Spinal cord (tissue), 10 donors: ENCODE measurements around the gene CMSS1. TPM values are rescaled to one million over a fixed set of nuclear protein-coding genes. Genes with fewer than 3 reads are reported as not detected.
A peak's percentile ranks its signal among the peaks of the same experiment; 100 is the strongest.

ENCODE experiments used
- DNase-seq, 6 donors: peaks; one replicate each; pipeline versions ENCODE4 v3.0.0 to v3.0.0-alpha.2; 2013 to 2015; ENCODE audit warnings: low spot score in 6 of 6, low read depth in 4 of 6
- H3K27ac ChIP-seq: one replicate; pipeline ENCODE4 v1.5.1; 2013; ENCODE audit warnings: low read depth, low read length, control low read depth
- H3K27me3 ChIP-seq: one replicate; pipeline ENCODE4 v1.6.1; 2013; ENCODE audit warnings: low read length; ENCODE audit not compliant: control insufficient read depth, insufficient read depth
- H3K36me3 ChIP-seq: one replicate; pipeline ENCODE4 v1.6.1; 2013; ENCODE audit warnings: low read length; ENCODE audit not compliant: control insufficient read depth, insufficient read depth
- H3K4me1 ChIP-seq: one replicate; pipeline ENCODE4 v1.6.1; 2013; ENCODE audit warnings: low read length; ENCODE audit not compliant: control insufficient read depth, insufficient read depth
- H3K4me3 ChIP-seq: one replicate; pipeline ENCODE4 v1.5.1; 2013; ENCODE audit warnings: low read depth, low read length, control low read depth
- H3K9me3 ChIP-seq: one replicate; pipeline ENCODE4 v1.6.1; 2013; ENCODE audit warnings: low read length; ENCODE audit not compliant: control insufficient read depth, insufficient read depth
- WGBS: methylation state at CpG from one replicate; pipeline ENCODE4 v1.1.5; 2013; ENCODE audit warnings: missing lambda C conversion rate; ENCODE audit not compliant: insufficient coverage; 5-methylcytosine and 5-hydroxymethylcytosine counted together
- polyA plus RNA-seq, 2 donors: library from polyadenylated mRNA; unstranded; fragments of 120-200 nt; gene quantifications; one replicate each; pipeline ENCODE4 v1.2.1, GENCODE V29; 2013; ENCODE audit not compliant: insufficient read length in 2 of 2
- total RNA-seq, 2 donors: library from RNA; depleted of rRNA in 1 of 2; stranded (reverse); fragments of 120-200 nt in 1 of 2; fragments of >200 nt in 1 of 2; gene quantifications; one replicate each; pipeline versions ENCODE4 v1.2.3 to v1.2.4, GENCODE V29; 2013 to 2014
- donor health status: healthy.

The CMSS1 gene
- total and polyA plus RNA-seq, 4 donors: 19.9 to 50.4 (median 36.3) TPM

- no peak overlapping the region for H3K4me3 ChIP-seq
- no CpG with 5 or more reads among the region's 1 CpG for WGBS
- H3K4me1 ChIP-seq: no peaks in the 10 kb centered on the region
- no peaks in the 10 kb centered on the region for H3K36me3 ChIP-seq
- H3K9me3 ChIP-seq: no peaks in the 10 kb centered on the region
- H3K27ac ChIP-seq: no peak overlapping the region
- no peaks in the 10 kb centered on the region for H3K27me3 ChIP-seq
- DNase-seq: no peak
Observed at GRCh38 chr3:99970198-99970597, 152.5 kb downstream of the CMSS1 start.

- no peaks in the 10 kb centered on the region for H3K36me3 ChIP-seq
- no peaks in the 10 kb centered on the region for H3K27me3 ChIP-seq
- no peak for DNase-seq
- no peak overlapping the region for H3K4me3 ChIP-seq
- H3K27ac ChIP-seq: no peak overlapping the region
- peaks cover 1% of the 10 kb centered on the region for H3K9me3 ChIP-seq
- 83% methylated on average over 1 of the region's 3 CpGs for WGBS
- H3K4me1 ChIP-seq: no peaks in the 10 kb centered on the region
Observed at GRCh38 chr3:99971761-99972160, 154.1 kb downstream of the CMSS1 start.

GRCh38 chr3:99972380-99973104, 154.9 kb downstream of the CMSS1 start:
- H3K36me3 ChIP-seq: no peaks in the 10 kb centered on the region
- peaks cover 1% of the 10 kb centered on the region for H3K9me3 ChIP-seq
- no CpG with 5 or more reads among the region's 8 CpGs for WGBS
- peak in 1 of 6 donors; percentile 49 for DNase-seq
- H3K4me3 ChIP-seq: no peak overlapping the region
- no peaks in the 10 kb centered on the region for H3K27me3 ChIP-seq
- no peaks in the 10 kb centered on the region for H3K4me1 ChIP-seq
- no peak overlapping the region for H3K27ac ChIP-seq

GRCh38 chr3:99974989-99975388, 157.3 kb downstream of the CMSS1 start:
- no peaks in the 10 kb centered on the region for H3K36me3 ChIP-seq

GRCh38 chr3:99976584-99976983, 158.9 kb downstream of the CMSS1 start:
- Histone ChIP-seq H3K36me3 (no peaks in the 10 kb centered on the region), H3K27me3 (no peaks in the 10 kb centered on the region), H3K27ac (no peak overlapping the region), H3K4me1 (no peaks in the 10 kb centered on the region), H3K4me3 (no peak overlapping the region), H3K9me3 (peaks cover 1% of the 10 kb centered on the region)
- DNase-seq: no peak

More at GRCh38 chr3:99974989-99975388, 157.3 kb downstream of the CMSS1 start:
- Histone ChIP-seq H3K27me3 (no peaks in the 10 kb centered on the region), H3K27ac (no peak overlapping the region), H3K4me3 (no peak overlapping the region), H3K4me1 (no peaks in the 10 kb centered on the region), H3K9me3 (peaks cover 1% of the 10 kb centered on the region)
- no CpG with 5 or more reads among the region's 2 CpGs for WGBS
- no peak for DNase-seq

- Histone ChIP-seq H3K9me3 (peaks cover 1% of the 10 kb centered on the region), H3K27me3 (no peaks in the 10 kb centered on the region), H3K4me3 (no peak overlapping the region), H3K36me3 (no peaks in the 10 kb centered on the region), H3K4me1 (no peaks in the 10 kb centered on the region), H3K27ac (no peak overlapping the region)
- no peak for DNase-seq
- no CpG with 5 or more reads among the region's 1 CpG for WGBS
Observed at GRCh38 chr3:99978221-99978620, 160.6 kb downstream of the CMSS1 start.

- Histone ChIP-seq H3K27ac (no peak overlapping the region), H3K4me3 (no peak overlapping the region), H3K9me3 (peaks cover 1% of the 10 kb centered on the region), H3K27me3 (no peaks in the 10 kb centered on the region), H3K36me3 (no peaks in the 10 kb centered on the region), H3K4me1 (no peaks in the 10 kb centered on the region)
- 68% methylated on average over 3 of the region's 3 CpGs for WGBS
- DNase-seq: no peak
Observed at GRCh38 chr3:99980606-99981005, 162.9 kb downstream of the CMSS1 start.

GRCh38 chr3:99981138-99981537, 163.5 kb downstream of the CMSS1 start:
- Histone ChIP-seq H3K4me3 (no peak overlapping the region), H3K36me3 (no peaks in the 10 kb centered on the region), H3K4me1 (no peaks in the 10 kb centered on the region), H3K9me3 (no peaks in the 10 kb centered on the region), H3K27ac (no peak overlapping the region), H3K27me3 (no peaks in the 10 kb centered on the region)
- no peak for DNase-seq
- 100% methylated on average over 1 of the region's 1 CpG for WGBS

GRCh38 chr3:99982650-99983049, 165.0 kb downstream of the CMSS1 start:
- no peaks in the 10 kb centered on the region for H3K4me1 ChIP-seq
- H3K4me3 ChIP-seq: no peak overlapping the region
- H3K9me3 ChIP-seq: no peaks in the 10 kb centered on the region
- no peaks in the 10 kb centered on the region for H3K36me3 ChIP-seq
- no peak overlapping the region for H3K27ac ChIP-seq
- no peak for DNase-seq
- WGBS: no CpG with 5 or more reads among the region's 2 CpGs
- no peaks in the 10 kb centered on the region for H3K27me3 ChIP-seq

DNA sequence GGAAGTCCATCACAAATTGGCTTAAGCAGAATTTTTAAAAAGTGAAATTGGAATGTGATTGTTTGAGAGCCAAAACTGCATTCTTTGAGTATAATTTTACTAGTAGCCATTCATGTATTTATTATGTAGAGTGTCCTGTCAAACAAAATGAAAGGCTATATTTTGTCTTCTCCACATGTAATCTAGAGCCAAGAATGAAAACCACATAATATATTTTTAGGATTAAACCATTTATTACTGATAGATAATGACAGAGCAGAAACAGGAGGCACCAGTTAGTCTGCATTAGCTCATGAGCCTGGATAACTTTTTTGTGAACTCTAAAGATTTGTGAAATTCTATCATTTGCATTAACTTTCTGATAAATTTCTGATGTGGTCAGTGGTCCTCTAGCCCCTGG, 166.5 kb downstream of the CMSS1 start:
- H3K4me3 ChIP-seq: no peak overlapping the region
- H3K4me1 ChIP-seq: no peaks in the 10 kb centered on the region
- DNase-seq: no peak
- no peaks in the 10 kb centered on the region for H3K36me3 ChIP-seq
- no peaks in the 10 kb centered on the region for H3K9me3 ChIP-seq
- H3K27me3 ChIP-seq: no peaks in the 10 kb centered on the region
- H3K27ac ChIP-seq: no peak overlapping the region
